Daoy (cell line): Measurements from ENCODE around the gene ZDHHC20. TPM values are rescaled to one million over a fixed set of nuclear protein-coding genes. Genes with fewer than 3 reads are reported as not detected.
A peak's percentile ranks its signal among the peaks of the same experiment; 100 is the strongest.
"Not testable (repeated sequence)": the region's sequence is repeated elsewhere in the genome, so short reads cannot be mapped to it uniquely, and the experiment has no call there.

ENCODE experiments used
- DNase-seq: peaks from one replicate; pipeline ENCODE4 v3.0.0-alpha.2; 2015; ENCODE audit warnings: low read depth
- total RNA-seq: library from RNA; depleted of rRNA; stranded (reverse); fragments of >200 nt; shearing (Covaris generic); gene quantifications from 2 replicates; pipeline ENCODE4 v1.2.3, GENCODE V29; 2014

Gene ZDHHC20
- total RNA-seq, 1 experiment from 2014 or later = 45.0 TPM

DNA sequence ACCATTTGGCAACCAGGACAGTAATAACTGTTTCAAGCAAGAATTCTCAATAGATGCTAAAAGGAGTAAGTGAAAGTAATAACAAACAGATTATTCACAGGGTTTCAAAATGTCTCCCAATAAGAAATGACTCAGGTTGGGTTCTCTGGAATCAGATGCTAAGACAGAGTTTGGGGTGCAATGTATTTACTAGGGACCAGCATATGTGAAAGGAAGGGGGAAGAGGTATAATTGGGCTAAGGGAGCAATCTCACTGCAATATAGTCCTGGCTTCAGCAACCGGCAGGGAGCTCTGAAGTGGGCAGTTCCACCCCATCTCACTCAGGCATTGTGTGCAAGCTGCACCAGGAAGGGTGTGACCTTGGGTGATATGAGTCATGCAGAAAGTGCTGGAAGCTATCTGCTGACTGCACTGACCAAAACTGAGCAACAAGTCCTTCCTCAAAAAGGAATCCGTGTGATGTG lies 23.4 kb downstream of the ZDHHC20 start:
- peak; percentile 67 for DNase-seq

DNA sequence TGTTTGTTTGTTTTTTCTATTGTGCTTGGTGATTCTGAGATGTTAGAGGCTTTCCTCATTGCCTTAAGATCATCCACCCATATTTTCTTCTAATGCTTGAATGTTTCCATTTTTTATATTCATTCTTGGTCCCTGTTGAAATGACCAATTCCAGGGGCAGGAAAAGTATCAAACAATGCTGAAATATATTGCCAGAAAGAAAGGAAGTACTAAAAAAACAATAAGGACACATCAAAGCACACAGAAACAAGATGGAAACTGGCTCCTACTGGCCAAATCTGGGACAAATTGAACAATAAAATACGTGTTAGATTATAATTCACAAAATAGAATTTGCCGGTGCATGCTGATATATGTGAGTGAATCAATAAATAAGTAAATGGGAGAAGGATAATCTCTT lies 23.9 kb downstream of the ZDHHC20 start:
- DNase-seq = no peak

DNA sequence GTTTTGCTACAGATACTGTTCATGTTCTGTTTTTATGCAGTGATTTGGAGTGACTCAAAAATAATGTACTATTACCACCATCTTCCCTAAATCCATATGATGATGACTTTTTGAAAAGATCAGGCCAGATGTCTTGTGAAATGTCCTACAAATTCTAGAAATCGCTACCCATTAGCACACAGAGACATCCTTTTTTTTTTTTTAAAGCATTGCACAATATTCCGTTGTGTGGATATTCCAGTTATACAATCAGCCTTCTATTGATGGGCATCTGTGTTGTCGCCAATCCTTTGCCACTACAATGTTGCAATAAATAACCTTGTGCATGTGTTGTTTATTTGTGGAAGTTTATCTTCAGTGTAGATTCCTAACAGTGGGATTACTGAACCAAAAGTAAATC lies 24.5 kb downstream of the ZDHHC20 start:
- DNase-seq = no peak

DNA sequence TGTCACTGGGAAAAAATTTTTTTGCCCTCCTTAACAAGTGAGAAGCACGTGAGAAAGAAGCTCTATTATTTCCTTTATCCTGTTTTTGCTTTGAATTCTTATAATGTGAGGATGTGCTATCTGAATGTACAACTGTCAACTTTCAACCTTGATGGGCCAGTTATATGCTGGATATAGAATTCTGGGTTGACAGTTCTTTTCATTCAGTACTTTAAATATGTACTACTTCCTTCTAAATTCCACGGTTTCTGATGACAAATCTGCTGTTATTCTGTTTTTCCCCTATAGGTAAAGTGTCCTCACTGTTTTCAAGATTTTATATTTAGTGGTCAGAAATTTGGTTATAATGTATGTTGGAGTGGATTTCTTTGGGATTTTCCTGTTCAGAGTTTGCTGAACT lies 29.9 kb downstream of the ZDHHC20 start:
- DNase-seq = no peak

DNA sequence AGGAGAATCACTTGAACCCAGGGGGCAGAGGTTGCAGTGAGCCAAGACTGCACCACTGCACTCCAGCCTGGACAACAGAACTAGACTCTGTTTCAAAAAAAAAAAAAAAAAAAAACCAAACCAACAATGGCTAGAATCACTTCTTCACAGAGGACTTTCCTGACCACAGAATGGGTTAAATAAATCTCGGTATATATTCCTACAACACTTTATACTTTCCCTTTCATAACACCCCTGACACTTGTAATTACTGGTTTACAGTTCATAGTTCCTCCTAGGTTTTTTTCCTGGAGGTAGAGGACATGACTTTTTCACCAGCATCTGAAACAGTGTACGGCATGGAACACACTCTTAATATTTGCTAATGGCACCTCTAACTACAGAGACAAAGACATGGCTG lies 31.4 kb downstream of the ZDHHC20 start:
- DNase-seq = no peak

DNA sequence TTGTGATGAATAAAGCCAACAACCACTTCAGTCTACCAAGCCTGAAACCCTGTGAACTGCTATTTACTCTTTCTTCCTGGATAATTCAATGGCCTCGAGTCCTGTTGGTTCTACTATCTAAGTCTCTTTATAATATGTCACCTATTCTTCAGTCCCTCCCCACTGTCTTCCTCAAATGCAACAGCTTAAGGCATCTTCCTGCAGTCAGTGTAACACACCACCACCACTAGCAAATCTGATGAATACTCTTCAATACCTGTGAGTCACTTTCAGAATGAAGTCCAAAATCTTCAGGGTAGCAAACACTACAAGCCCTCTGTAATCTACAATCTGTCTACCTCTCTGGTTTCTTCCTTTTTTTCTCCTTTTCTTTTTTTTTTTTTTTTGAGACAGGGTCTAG lies 32.9 kb downstream of the ZDHHC20 start:
- no peak for DNase-seq

DNA sequence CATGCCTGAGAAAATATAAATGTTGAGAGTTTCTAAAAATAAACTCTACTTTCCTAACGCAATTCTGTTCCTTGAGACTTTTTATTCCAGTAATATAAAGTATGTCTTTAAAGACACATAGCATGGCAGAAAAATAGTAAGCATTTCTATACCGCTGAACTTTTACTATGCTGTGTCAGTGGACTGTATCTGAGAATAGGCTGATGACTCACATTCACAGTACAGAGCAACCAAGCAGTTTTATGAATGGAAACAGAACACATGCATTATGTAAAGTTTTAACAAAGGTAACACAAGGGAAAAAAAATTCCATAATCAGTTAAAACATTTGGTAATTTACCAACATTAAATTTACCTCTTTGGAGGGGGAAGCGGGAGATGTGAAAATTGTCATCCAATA lies 38.4 kb downstream of the ZDHHC20 start:
- no peak for DNase-seq

DNA sequence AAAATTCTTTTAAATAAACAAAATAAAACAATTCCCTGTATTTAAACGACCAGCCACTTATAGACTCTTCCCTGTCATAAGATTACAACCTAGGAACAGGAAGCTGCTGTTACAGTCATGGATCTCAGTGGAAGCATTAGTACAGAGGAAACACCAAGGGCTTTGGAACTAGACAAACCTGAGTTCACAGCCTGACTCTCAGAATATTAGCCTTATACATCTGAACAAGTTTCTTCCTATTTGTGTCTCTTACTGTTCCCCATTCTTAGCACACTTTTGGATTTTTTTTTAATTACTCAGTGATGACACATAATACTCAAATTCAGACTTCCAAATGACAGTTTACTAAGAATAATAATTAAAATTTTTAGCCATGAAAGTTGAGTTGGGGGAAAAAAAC lies 46.1 kb downstream of the ZDHHC20 start:
- no peak for DNase-seq

DNA sequence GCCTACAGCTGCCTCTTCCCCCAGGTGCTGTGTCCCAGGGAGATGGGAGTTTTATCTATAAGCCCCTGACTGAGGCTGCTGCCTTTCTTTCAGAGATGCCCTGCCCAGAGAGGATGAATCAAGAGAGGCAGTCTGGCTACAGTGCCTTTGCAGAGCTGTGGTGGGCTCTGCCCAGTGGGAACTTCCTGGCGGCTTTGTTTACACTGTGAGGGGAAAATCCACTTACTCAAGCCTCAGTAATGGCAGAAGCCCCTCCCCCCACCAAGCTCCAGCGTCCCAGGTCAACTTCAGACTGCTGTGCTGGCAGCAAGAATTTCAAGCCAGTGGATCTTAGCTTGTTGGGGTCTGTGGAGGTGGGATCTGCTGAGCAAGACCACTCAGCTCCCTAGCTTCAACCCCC lies 48.6 kb downstream of the ZDHHC20 start:
- DNase-seq = peak; percentile 41

DNA sequence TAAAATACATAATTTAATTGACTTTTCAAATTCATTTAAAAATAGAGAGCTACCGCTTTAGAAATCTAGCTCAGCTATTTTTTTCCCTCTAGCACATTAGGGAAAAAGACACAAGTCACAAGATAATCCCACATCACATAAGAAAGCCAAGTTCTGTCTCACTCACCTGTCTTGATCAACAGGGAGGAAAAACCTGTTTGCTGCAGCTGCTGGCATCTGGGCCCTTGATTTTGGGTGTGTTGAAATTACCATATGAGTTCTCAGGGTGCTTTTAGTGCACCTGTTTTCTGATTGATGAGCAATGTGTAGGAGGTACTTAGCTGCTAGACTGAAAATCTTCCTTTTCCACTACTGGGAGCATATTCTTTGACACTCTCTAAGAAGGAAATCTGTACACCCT lies 53.8 kb downstream of the ZDHHC20 start:
- DNase-seq = no peak

DNA sequence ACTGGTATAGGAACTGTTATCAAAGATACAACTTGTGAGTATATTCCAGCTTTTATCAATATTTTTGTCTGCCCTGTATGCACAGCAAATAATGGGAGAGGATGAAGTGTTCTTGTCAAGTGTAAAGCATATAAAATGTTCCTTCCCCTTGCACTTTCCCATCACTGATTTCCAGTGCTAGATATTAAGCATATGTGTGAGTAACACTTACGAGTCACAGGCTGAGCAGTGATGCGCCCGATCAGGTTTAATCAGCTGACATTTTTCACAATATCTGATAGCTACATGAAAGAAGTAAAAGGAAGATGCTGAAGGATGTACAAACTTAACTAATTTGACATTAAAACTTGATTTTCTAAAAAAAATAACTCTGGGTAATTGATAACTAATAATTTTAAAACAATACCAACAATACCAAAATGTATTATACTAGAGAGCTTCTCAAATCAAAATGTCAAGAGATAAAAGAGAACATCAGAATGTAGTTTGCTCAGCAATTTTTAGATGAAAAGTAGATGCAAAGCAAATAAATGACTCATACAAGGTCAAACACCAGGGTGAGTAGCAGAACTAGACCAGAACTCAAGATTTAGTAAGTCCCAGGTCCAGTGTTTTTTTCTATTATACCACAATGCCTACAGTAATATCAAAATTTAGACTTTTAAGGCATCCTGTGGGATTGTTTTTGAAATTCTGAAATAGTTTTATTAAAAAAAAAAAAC lies 56.4 kb downstream of the ZDHHC20 start:
- DNase-seq = peak; percentile 8

DNA sequence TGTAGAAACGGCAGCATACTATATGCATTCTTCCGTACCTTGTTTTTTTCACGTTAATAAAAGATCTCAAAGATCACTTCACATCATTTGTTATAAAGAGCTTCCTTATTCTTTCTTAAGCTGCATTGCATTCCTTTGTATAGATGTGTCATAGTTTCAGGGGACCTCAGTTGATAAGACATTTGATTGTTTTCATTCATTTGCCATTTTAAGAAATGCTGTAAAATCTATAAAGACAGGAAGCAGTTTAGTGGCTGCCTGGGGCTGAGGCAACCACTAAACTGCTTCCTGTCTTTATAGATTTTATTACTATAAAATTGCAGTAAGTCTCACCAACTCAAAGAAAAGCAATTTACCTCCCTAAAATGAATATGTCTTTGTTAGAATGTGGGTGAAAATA lies 59.4 kb downstream of the ZDHHC20 start:
- peak; percentile 4 for DNase-seq

DNA sequence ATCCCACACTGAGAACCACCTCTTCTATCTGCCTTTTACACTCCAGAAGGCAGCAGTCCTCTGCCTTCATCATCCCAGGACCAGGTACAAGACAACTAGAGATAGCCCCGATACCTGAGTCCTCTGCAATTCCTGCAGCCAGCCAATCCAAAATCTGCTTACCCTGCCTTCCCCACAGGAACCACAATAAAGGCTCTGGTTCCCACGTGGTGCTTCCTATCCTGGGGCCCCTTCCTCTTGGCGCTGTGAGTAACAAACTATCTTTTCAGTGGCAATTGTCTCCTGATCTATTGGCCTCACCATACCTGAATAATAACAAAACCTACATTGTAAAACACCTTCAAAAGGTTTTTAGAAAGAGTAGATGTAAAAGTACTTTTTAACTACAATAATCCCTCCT lies 63.1 kb downstream of the ZDHHC20 start:
- no peak for DNase-seq

DNA sequence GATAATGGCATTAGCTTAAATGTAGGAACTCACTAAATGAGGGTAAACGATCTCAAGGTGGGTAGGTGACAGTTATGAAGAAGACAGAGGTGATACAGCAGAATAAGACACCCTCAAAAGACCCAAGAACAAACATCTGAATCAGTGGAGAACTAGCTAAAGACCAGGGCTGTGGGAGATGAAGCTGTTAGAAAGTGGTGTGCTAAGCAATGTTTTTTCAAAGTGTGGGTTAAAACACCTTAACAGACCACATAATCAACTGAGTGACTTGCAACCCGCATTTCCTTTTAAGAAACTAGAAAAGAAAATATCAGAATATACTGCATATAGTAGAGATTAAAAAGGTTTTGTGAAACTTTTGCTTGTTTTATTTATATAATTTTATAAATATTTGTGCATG lies 70.0 kb downstream of the ZDHHC20 start:
- no peak for DNase-seq

DNA sequence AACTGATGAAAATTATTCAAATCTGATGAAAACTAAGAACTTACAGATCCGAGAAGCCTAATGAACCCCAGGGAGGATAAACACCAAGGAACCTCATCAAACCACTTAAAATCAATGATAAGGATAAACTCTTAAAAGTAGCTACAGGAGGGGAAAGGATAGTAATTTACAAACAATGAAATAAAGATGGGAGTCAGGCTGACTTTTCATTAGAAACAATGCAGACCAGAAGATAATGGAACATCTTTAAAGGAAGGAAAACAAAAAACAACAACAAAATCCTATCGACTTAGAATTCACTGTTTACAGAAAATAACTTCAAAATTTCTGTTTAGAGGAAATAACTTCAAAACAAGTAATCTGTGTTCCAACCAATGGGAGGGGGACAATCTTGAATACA lies 73.4 kb downstream of the ZDHHC20 start:
- no peak for DNase-seq

DNA sequence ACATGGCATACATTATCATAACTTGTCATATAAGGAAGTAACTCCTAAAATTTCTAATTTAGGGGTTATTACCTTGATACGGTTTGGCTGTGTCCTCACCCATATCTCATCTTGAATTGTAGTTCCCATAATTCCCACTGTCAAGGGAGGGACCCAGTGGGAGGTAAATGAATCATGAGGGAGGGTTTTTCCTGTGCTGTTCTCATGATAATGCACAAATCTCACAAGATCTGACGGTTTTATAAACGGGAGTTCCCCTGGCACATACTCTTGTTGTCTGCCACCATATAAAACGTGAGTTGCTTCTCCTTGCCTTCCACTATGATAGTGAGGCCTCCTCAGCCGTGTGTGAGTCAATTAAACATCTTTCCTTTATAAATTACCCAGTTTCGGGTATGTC lies 76.0 kb downstream of the ZDHHC20 start:
- peak; percentile 6 for DNase-seq

DNA sequence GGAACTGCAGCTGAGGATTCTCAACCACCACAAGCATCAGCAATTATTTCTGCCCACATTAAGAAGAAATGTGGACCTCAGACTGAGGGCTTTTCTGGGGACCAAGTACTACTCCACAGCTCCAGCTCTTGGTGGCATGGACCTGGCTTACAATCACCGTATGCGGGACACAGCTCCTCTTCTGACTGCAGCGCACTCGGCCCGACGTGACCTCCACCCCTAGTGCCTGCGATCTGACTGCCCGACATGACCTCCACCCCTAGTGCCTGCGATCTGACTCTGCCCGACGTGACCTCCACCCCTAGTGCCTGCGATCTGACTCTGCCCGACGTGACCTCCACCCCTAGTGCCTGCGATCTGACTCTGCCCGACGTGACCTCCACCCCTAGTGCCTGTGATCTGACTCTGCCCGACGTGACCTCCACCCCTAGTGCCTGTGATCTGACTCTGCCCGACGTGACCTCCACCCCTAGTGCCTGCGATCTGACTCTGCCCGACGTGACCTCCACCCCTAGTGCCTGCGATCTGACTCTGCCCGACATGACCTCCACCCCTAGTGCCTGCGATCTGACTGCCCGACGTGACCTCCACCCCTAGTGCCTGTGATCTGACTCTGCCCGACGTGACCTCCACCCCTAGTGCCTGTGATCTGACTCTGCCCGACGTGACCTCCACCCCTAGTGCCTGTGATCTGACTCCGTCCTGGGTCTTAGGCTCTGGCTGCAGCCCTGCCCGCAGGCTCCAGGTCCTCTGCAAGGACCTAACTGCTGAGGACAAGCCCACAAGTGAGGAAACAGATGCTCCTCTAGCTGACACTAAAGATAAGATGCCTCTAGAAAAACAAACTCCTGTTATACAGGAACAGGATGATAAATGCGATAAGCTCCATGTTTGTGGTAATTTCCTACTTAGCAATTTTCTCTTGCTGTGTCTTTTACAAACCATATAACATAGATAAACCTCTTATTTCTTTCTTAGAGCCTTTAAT lies 81.8 kb downstream of the ZDHHC20 start:
- not testable (repeated sequence) for DNase-seq

DNA sequence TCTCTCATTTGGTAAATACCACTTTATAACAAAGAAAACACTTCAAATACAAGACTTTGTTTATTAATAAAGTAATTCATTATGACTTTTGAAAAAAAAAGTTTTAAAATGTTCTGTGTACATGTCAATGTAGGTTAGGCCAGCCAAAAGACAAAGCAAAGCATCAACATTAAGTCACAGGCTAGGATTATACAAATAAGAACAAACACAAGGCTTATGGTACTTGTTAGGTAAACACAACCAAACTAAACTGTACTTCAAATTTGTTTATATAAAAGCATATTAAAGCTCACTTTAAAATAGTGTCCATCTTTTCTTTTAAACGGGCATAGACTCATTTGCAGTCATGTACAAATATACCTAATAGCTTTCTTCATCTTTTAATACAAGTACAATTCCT lies 86.6 kb downstream of the ZDHHC20 start:
- no peak for DNase-seq

DNA sequence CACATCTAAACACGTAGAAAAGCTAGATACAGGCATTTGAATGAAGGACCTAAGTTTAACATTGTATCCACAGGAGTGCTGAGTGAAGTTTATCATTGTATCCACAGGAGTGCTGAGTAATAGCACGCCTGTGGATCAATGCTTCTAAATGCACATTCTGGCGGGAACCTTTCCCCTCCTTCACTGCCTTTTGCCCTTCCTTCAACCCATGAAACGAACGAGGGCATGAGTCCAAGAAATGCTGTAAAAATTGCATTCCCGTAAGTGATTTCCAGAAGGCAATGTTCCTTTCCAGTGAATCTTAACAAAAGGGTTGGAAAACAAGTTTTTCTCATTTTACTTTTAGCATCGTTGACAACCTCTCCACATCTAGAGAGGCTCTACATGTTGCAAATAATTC lies 88.1 kb downstream of the ZDHHC20 start:
- DNase-seq = no peak

DNA sequence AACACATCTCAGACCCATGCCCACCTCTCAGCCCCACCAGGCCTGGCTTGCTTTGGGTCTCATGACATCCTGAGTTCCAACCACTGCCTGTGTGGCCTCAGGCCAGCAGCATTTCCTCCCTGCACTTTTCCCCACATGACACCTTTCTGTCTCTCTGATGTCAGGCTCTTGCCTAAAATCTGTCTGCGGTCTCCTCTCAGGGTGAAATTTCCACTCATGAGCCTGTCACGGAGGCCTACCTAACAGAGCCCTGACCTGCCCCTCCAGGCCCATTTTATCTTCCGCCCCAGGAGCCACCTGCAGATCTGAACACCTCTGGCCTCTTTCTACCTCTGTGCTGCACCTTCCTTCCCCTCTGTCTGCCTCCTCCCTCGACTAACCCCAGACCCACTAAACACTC lies 93.5 kb downstream of the ZDHHC20 start:
- no peak for DNase-seq

DNA sequence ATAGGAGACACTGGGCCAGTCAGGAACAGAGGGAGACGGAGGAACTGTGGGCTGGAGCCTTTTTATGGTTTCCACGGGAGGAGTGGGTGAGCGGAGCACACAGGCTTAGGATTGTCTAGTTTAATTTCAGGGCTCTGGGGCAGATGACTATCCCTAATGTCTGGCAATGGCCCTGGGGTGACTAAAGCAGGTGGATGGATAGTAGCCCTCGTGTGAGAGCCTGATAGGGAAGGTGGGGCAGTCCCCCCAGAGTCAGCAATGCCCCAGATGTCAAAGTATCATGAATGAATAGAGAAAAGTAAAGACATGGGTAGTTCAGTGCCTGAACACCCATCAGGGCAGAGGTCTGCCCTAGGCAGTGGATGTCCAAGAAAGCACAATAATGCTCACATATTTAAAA lies 94.2 kb downstream of the ZDHHC20 start:
- no peak for DNase-seq

DNA sequence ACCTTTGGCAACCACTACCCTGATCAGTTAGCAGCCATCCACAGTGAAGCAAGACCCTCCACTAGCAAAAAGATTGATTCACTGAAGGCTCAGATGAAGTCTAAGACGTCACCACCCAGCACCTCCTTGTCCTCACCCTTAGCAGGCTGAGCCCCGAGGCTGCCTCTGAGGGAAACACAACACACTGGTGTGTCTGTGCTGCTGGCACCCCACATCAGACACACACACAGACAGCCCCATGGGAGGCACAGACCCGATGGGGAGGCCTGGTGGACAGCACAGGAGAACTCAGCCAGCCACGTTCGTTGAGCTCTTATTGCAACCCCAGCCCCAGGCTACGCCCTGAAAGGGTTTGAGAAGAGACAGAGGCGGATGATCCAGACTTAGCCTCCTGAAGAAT lies 94.7 kb downstream of the ZDHHC20 start:
- DNase-seq = no peak

DNA sequence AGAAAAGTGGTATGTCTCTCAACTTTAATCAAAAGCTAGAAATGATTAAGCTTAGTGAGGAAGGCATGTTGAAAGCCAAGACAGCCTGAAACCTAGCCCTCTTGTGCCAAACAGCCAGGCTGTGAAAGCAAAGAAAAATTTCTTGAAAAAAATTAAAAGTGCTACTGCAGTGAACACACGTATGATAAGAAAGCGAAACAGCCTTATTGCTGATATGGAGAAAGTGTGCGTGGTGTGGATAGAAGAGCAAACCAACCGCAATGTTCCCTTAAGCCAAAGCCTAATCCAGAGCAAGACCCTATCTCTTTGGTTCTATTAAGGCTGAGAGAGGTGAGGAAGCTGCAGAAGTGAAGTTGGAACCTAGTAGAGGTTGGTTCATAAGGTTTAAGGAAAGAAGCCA lies 96.4 kb downstream of the ZDHHC20 start:
- DNase-seq = no peak
